Measurements from ENCODE around the gene PCDHGA5.
A peak's percentile ranks its signal among the peaks of the same experiment; 100 is the strongest.
"Not testable (repeated sequence)": the region's sequence is repeated elsewhere in the genome, so short reads cannot be mapped to it uniquely, and the experiment has no call there.

PCDHGA5 gene

GRCh38 chr5:141414548-141415274 lies 50.7 kb downstream of the PCDHGA5 start:
- Histone ChIP-seq H3K9me3 (ENCODE audit: control insufficient read depth in 1 of 2, low read length in 2 of 2) (peaks cover 34 to 45% of the 10 kb centered on the region in 2 donors), H3K4me3 (ENCODE audit: low read depth in 1 of 2, low read length in 2 of 2) (peak overlapping the region in 1 of 2 donors; percentile 38)
- not testable (repeated sequence) for H3K27me3 ChIP-seq (ENCODE audit: control insufficient read depth in 1 of 2, insufficient read depth in 2 of 2, low read length in 2 of 2); H3K9ac ChIP-seq (ENCODE audit: low read depth in 1 of 2, low read length in 2 of 2); H3K27ac ChIP-seq (ENCODE audit: low read depth, low read length); H3K4me1 ChIP-seq (ENCODE audit: control insufficient read depth in 1 of 2, insufficient read depth in 2 of 2, low read length in 2 of 2); H3K36me3 ChIP-seq (ENCODE audit: control insufficient read depth in 1 of 2, insufficient read depth in 2 of 2, low read length in 2 of 2)

- not testable (repeated sequence) for H3K4me3 ChIP-seq (ENCODE audit: low read depth in 1 of 2, low read length in 2 of 2); H3K27me3 ChIP-seq (ENCODE audit: control insufficient read depth in 1 of 2, insufficient read depth in 2 of 2, low read length in 2 of 2); H3K4me1 ChIP-seq (ENCODE audit: control insufficient read depth in 1 of 2, insufficient read depth in 2 of 2, low read length in 2 of 2); H3K36me3 ChIP-seq (ENCODE audit: control insufficient read depth in 1 of 2, insufficient read depth in 2 of 2, low read length in 2 of 2); H3K27ac ChIP-seq (ENCODE audit: low read depth, low read length); H3K9ac ChIP-seq (ENCODE audit: low read depth in 1 of 2, low read length in 2 of 2)
- peaks cover 33 to 45% of the 10 kb centered on the region in 2 donors for H3K9me3 ChIP-seq (ENCODE audit: control insufficient read depth in 1 of 2, low read length in 2 of 2)
Observed at GRCh38 chr5:141415275-141415618, 51.3 kb downstream of the PCDHGA5 start.

All from duodenal mucosa (tissue), 2 donors.